Prostate gland (tissue), 2 donors: ENCODE results near the gene DNM2. TPM values are rescaled to one million over a fixed set of nuclear protein-coding genes. Genes with fewer than 3 reads are reported as not detected.

Source experiments
- DNase-seq: peaks from one replicate; pipeline ENCODE4 v3.0.0-alpha.2; 2019; ENCODE audit warnings: low spot score
- H3K27ac ChIP-seq, 2 donors: fragments of 200-600 bp; sonication (generic); 2 replicates each; pipeline ENCODE4 v1.5.1; 2017 to 2019
- H3K27me3 ChIP-seq: fragments of 200-600 bp; sonication (generic); replicated peaks from 2 replicates; pipeline ENCODE4 v1.5.1; 2019; ENCODE audit not compliant: insufficient read depth
- H3K36me3 ChIP-seq, 2 donors: fragments of 200-600 bp; sonication (generic); 1 replicate in 1 of 2; 2 replicates in 1 of 2; pipeline versions ENCODE4 v1.5.1 to v1.8.1; 2017 to 2019
- H3K4me1 ChIP-seq: fragments of 200-600 bp; sonication (generic); replicated peaks from 2 replicates; pipeline ENCODE4 v1.5.1; 2019
- H3K4me3 ChIP-seq, 2 donors: fragments of 200-600 bp; sonication (generic); 2 replicates each; pipeline ENCODE4 v1.5.1; 2017 to 2019
- H3K9me3 ChIP-seq: fragments of 200-600 bp; sonication (generic); 2 replicates; pipeline ENCODE4 v1.5.1; 2017
- CTCF ChIP-seq, 4 experiments: fragments of 200-600 bp in 2 of 4; fragments of 450-650 bp in 2 of 4; sonication (generic) in 2 of 4; IDR thresholded peaks; 1 replicate in 3 of 4; 2 replicates in 1 of 4; pipeline ENCODE4 v1.5.1; 2016 to 2019; ENCODE audit warnings: antibody characterized with exemption in 4 of 4, mild to moderate bottlenecking in 2 of 4, moderate library complexity in 2 of 4
- POLR2A ChIP-seq: fragments of 450-650 bp; IDR thresholded peaks from one replicate; pipeline ENCODE4 v1.6.1; 2016; ENCODE audit warnings: antibody characterized with exemption, mild to moderate bottlenecking
- POLR2AphosphoS5 ChIP-seq: sonication (generic); formaldehyde crosslinking; IDR thresholded peaks from one replicate; pipeline ENCODE4 v1.6.1; 2017; ENCODE audit warnings: antibody characterized with exemption
- WGBS: methylation state at CpG from one replicate; pipeline ENCODE4 v1.1.5; 2018; 5-methylcytosine and 5-hydroxymethylcytosine counted together
- intact Hi-C: fragments of 100-400 bp; cut with DNase I; formaldehyde crosslinking; loops from one replicate; pipeline ENCODE4 v1.14.2; 2022
- total RNA-seq, 2 donors: library from RNA; depleted of rRNA; stranded (reverse); fragments of >200 nt; gene quantifications; one replicate each; pipeline ENCODE4 v1.1.0, GENCODE V29; 2016

Gene DNM2
- total RNA-seq, 2 donors from 2014 or later, result 137 to 279 TPM

GRCh38 chr19:10706990-10707389, 10.9 kb upstream of the DNM2 start:
- Histone ChIP-seq H3K36me3 (no peaks in the 10 kb centered on the region), H3K4me3 (no peak overlapping the region), H3K27me3 (no peaks in the 10 kb centered on the region), H3K27ac (no peak overlapping the region), H3K4me1 (no peaks in the 10 kb centered on the region), H3K9me3 (no peaks in the 10 kb centered on the region)
- intact Hi-C loops, result no loop called here
- TF ChIP-seq POLR2AphosphoS5, result no peak
- no peak for TF ChIP-seq POLR2A
- no peak for TF ChIP-seq CTCF (IDR thresholded peaks at IDR 0.05)
- WGBS, result 38% methylated on average over 12 of the region's 12 CpGs
- DNase-seq, result no peak

GRCh38 chr19:10707440-10707839, 10.4 kb upstream of the DNM2 start:
- no peaks in the 10 kb centered on the region for H3K27me3 ChIP-seq
- intact Hi-C loops, result no loop called here
- H3K4me3 ChIP-seq, result no peak overlapping the region
- no peaks in the 10 kb centered on the region for H3K36me3 ChIP-seq
- no peaks in the 10 kb centered on the region for H3K4me1 ChIP-seq
- WGBS, result 96% methylated on average over 16 of the region's 16 CpGs
- no peaks in the 10 kb centered on the region for H3K9me3 ChIP-seq
- DNase-seq, result no peak
- TF ChIP-seq POLR2A (no peak), POLR2AphosphoS5 (no peak), CTCF (IDR thresholded peaks at IDR 0.05) (no peak)
- no peak overlapping the region for H3K27ac ChIP-seq

GRCh38 chr19:10708291-10708690, 9.6 kb upstream of the DNM2 start:
- Histone ChIP-seq H3K4me1 (no peaks in the 10 kb centered on the region), H3K9me3 (no peaks in the 10 kb centered on the region), H3K27me3 (no peaks in the 10 kb centered on the region), H3K36me3 (no peaks in the 10 kb centered on the region), H3K27ac (no peak overlapping the region), H3K4me3 (no peak overlapping the region)
- 92% methylated on average over 7 of the region's 7 CpGs for WGBS
- TF ChIP-seq CTCF (IDR thresholded peaks at IDR 0.05) (no peak), POLR2AphosphoS5 (no peak), POLR2A (no peak)
- intact Hi-C loops, result no loop called here
- DNase-seq, result no peak

DNA sequence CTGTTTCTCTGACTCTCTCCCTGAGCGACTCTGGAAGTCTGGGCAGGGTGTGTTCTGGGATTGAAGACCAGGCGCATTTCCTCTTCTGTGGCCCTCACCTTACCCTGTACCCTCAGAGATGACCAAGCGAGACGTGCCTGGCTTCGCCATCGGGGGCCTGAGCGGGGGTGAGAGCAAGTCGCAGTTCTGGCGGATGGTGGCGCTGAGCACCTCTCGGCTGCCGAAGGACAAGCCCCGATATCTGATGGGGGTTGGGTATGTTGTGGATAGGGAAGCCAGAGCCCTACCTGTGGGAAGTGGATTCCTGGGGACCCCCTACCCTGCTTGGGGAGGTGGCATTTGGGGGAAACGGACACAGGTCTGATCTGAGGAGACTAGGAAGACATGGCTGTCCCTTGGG, 5.8 kb upstream of the DNM2 start:
- DNase-seq, result no peak
- TF ChIP-seq POLR2AphosphoS5 (no peak), POLR2A (no peak), CTCF (IDR thresholded peaks at IDR 0.05) (no peak)
- H3K36me3 ChIP-seq, result no peaks in the 10 kb centered on the region
- no peaks in the 10 kb centered on the region for H3K9me3 ChIP-seq
- WGBS, result 63% methylated on average over 14 of the region's 14 CpGs
- no peak overlapping the region for H3K27ac ChIP-seq
- no peaks in the 10 kb centered on the region for H3K27me3 ChIP-seq
- intact Hi-C loops, result no loop called here
- no peak overlapping the region for H3K4me3 ChIP-seq
- H3K4me1 ChIP-seq, result no peaks in the 10 kb centered on the region

DNA sequence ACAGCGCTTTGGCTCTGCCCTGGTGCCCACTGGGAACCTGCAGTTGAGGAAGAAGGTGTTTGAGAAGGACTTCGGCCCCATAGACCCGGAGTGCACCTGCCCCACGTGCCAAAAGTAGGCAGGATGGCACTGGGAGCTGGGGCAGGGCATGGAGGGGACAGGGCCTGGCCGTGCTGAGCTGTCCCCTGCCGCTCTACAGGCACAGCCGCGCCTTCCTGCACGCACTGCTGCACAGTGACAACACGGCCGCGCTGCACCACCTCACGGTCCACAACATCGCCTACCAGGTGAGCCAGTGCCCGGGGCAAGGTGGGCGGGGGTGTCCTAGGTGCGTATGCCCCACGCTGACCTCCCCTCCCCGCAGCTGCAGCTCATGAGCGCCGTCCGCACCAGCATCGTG, 5.1 kb upstream of the DNM2 start:
- no peak for DNase-seq
- WGBS, result 88% methylated on average over 16 of the region's 23 CpGs
- Histone ChIP-seq H3K27ac (no peak overlapping the region), H3K36me3 (no peaks in the 10 kb centered on the region), H3K4me3 (no peak overlapping the region), H3K9me3 (no peaks in the 10 kb centered on the region), H3K27me3 (no peaks in the 10 kb centered on the region), H3K4me1 (no peaks in the 10 kb centered on the region)
- TF ChIP-seq POLR2A (no peak), POLR2AphosphoS5 (no peak), CTCF (IDR thresholded peaks at IDR 0.05) (no peak)
- intact Hi-C loops, result no loop called here
